Activated CD4-positive, alpha-beta T cell treated with anti-CD3 and anti-CD28 coated beads, Interleukin-10, Interleukin-2, amounts not matched to agents 100 ng/mL and 50 ng/mL, durations not matched to agents 16 hours and 8 hours (primary cell): ENCODE data around the gene RSRC1.
"Not testable (repeated sequence)": the region's sequence is repeated elsewhere in the genome, so short reads cannot be mapped to it uniquely, and the experiment has no call there.

ENCODE experiments used
- DNase-seq: peaks from one replicate; pipeline ENCODE4 v3.0.0-alpha.2; 2020

Gene RSRC1

GRCh38 chr3:158244274-158244673, 134.4 kb downstream of the RSRC1 start:
- no peak for DNase-seq

GRCh38 chr3:158247288-158247687, 137.4 kb downstream of the RSRC1 start:
- no peak for DNase-seq

- peak; percentile 26 for DNase-seq
Observed at GRCh38 chr3:158248261-158248660, 138.4 kb downstream of the RSRC1 start.

- DNase-seq = no peak
Observed at GRCh38 chr3:158249183-158249582, 139.3 kb downstream of the RSRC1 start.

GRCh38 chr3:158258619-158259018, 148.7 kb downstream of the RSRC1 start:
- DNase-seq = no peak

GRCh38 chr3:158260392-158260791, 150.5 kb downstream of the RSRC1 start:
- no peak for DNase-seq

- DNase-seq = no peak
Observed at GRCh38 chr3:158261371-158261991, 151.6 kb downstream of the RSRC1 start.

- DNase-seq = no peak
Observed at GRCh38 chr3:158264894-158265293, 155.0 kb downstream of the RSRC1 start.

GRCh38 chr3:158267015-158267414, 157.1 kb downstream of the RSRC1 start:
- DNase-seq = no peak

- no peak for DNase-seq
Observed at GRCh38 chr3:158269942-158270341, 160.1 kb downstream of the RSRC1 start.

- DNase-seq = no peak
Observed at GRCh38 chr3:158272081-158272480, 162.2 kb downstream of the RSRC1 start.

GRCh38 chr3:158273656-158274055, 163.8 kb downstream of the RSRC1 start:
- no peak for DNase-seq

- no peak for DNase-seq
Observed at GRCh38 chr3:158278187-158278586, 168.3 kb downstream of the RSRC1 start.

GRCh38 chr3:158279609-158280008, 169.7 kb downstream of the RSRC1 start:
- no peak for DNase-seq

- DNase-seq = peak; percentile 9
Observed at GRCh38 chr3:158295771-158296170, 185.9 kb downstream of the RSRC1 start.

- no peak for DNase-seq
Observed at GRCh38 chr3:158297940-158298339, 188.1 kb downstream of the RSRC1 start.

- DNase-seq = no peak
Observed at GRCh38 chr3:158308236-158308928, 198.5 kb downstream of the RSRC1 start.

GRCh38 chr3:158312560-158313141, 202.8 kb downstream of the RSRC1 start:
- no peak for DNase-seq

- DNase-seq = peak; percentile 26
Observed at GRCh38 chr3:158313338-158313927, 203.5 kb downstream of the RSRC1 start.

- DNase-seq = no peak
Observed at GRCh38 chr3:158314426-158315357, 204.8 kb downstream of the RSRC1 start.

GRCh38 chr3:158329696-158330441, 220.0 kb downstream of the RSRC1 start:
- not testable (repeated sequence) for DNase-seq

GRCh38 chr3:158330870-158331269, 221.0 kb downstream of the RSRC1 start:
- DNase-seq = no peak
